Hematopoietic multipotent progenitor cell treated with erythropoietin and hydrocortisone succinate and interleukin-3 and kit ligand, for 8 days (in vitro differentiated cells): ENCODE measurements around the gene IGFALS.

Source experiments
- DNase-seq: peaks from one replicate; pipeline ENCODE4 v3.0.0-alpha.2; 2015

Gene IGFALS

GRCh38 chr16:1793578-1794220, at the start of gene IGFALS:
TSS of gene IGFALS (minus strand) at chr16:1793705. CDS start at chr16:1793652, 53 bp downstream.
- no peak for DNase-seq

- DNase-seq, result no peak
Observed at GRCh38 chr16:1839554-1839953, 46.0 kb upstream of the IGFALS start.

GRCh38 chr16:1834096-1834495, 40.6 kb upstream of the IGFALS start:
- no peak for DNase-seq

- DNase-seq, result peak; percentile 98
Observed at GRCh38 chr16:1832838-1833454, 39.4 kb upstream of the IGFALS start.

GRCh38 chr16:1831186-1832075, 37.9 kb upstream of the IGFALS start:
- no peak for DNase-seq

GRCh38 chr16:1830213-1830612, 36.7 kb upstream of the IGFALS start:
- peak; percentile 38 for DNase-seq

- peak; percentile 57 for DNase-seq
Observed at GRCh38 chr16:1828645-1829410, 35.3 kb upstream of the IGFALS start.

GRCh38 chr16:1826691-1827573, 33.4 kb upstream of the IGFALS start, which contains the start of the genes FAHD1 and HAGH:
TSS of gene FAHD1 (plus strand) at chr16:1827206. CDS start at chr16:1827239, 33 bp downstream.
TSS of gene HAGH (minus strand) at chr16:1826825. CDS start at chr16:1826787, 38 bp downstream.
- peak; percentile 93 for DNase-seq

GRCh38 chr16:1825864-1826690, 32.6 kb upstream of the IGFALS start:
- peak; percentile 63 for DNase-seq

GRCh38 chr16:1825381-1825863, 31.9 kb upstream of the IGFALS start:
- no peak for DNase-seq

- peak; percentile 91 for DNase-seq
Observed at GRCh38 chr16:1823821-1824220, 30.3 kb upstream of the IGFALS start.

- no peak for DNase-seq
Observed at GRCh38 chr16:1822801-1823200, 29.3 kb upstream of the IGFALS start.

- DNase-seq, result no peak
Observed at GRCh38 chr16:1821861-1822611, 28.5 kb upstream of the IGFALS start.

- DNase-seq, result no peak
Observed at GRCh38 chr16:1820946-1821290, 27.4 kb upstream of the IGFALS start.

- DNase-seq, result peak; percentile 98
Observed at GRCh38 chr16:1820096-1820945, 26.8 kb upstream of the IGFALS start.

GRCh38 chr16:1819611-1820010, 26.1 kb upstream of the IGFALS start:
- DNase-seq, result no peak

GRCh38 chr16:1818873-1819525, 25.5 kb upstream of the IGFALS start:
- DNase-seq, result no peak

- DNase-seq, result no peak
Observed at GRCh38 chr16:1818204-1818872, 24.8 kb upstream of the IGFALS start.
